ENCODE results near the gene PIN1.

DNA sequence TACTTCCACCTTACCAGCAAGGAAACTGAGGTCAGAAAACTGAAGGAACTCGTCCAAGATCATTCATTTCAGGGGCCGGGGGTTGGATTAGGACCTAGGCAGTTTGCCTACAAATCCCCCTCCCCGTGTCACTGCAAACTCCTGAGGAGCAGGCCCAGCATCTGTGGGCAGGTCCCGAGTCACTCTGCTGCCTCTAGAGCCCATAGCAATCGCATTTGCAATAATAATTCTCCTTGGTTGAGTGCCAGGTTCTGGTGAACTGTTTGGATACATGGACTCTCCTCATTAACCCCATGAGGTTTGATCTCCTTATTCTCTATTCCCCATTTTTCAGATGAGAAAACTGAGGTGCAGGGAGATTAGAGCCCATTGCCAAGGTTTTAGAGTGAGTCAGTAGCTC is 903 bp downstream of the PIN1 start:
- TF ChIP-seq, protein P1, sequence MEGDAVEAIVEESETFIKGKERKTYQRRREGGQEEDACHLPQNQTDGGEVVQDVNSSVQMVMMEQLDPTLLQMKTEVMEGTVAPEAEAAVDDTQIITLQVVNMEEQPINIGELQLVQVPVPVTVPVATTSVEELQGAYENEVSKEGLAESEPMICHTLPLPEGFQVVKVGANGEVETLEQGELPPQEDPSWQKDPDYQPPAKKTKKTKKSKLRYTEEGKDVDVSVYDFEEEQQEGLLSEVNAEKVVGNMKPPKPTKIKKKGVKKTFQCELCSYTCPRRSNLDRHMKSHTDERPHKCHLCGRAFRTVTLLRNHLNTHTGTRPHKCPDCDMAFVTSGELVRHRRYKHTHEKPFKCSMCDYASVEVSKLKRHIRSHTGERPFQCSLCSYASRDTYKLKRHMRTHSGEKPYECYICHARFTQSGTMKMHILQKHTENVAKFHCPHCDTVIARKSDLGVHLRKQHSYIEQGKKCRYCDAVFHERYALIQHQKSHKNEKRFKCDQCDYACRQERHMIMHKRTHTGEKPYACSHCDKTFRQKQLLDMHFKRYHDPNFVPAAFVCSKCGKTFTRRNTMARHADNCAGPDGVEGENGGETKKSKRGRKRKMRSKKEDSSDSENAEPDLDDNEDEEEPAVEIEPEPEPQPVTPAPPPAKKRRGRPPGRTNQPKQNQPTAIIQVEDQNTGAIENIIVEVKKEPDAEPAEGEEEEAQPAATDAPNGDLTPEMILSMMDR (IDR thresholded peaks at IDR 0.05) = no peak
- TF ChIP-seq POLR2A (IDR thresholded peaks at IDR 0.05) (no peak), EP300 (IDR thresholded peaks at IDR 0.05; ENCODE audit: low read depth) (no peak)
